Amygdala (tissue), 56 donors: Measurements from ENCODE around the gene RGP1.
A peak's percentile ranks its signal among the peaks of the same experiment; 100 is the strongest.

Source experiments
- DNase-seq, 56 donors: peaks; one replicate each; lab custom pipeline; 2025; lab: John Stamatoyannopoulos, UW

The RGP1 gene, protein sequence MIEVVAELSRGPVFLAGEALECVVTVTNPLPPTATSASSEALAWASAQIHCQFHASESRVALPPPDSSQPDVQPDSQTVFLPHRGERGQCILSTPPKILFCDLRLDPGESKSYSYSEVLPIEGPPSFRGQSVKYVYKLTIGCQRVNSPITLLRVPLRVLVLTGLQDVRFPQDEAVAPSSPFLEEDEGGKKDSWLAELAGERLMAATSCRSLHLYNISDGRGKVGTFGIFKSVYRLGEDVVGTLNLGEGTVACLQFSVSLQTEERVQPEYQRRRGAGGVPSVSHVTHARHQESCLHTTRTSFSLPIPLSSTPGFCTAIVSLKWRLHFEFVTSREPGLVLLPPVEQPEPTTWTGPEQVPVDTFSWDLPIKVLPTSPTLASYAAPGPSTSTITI

DNA sequence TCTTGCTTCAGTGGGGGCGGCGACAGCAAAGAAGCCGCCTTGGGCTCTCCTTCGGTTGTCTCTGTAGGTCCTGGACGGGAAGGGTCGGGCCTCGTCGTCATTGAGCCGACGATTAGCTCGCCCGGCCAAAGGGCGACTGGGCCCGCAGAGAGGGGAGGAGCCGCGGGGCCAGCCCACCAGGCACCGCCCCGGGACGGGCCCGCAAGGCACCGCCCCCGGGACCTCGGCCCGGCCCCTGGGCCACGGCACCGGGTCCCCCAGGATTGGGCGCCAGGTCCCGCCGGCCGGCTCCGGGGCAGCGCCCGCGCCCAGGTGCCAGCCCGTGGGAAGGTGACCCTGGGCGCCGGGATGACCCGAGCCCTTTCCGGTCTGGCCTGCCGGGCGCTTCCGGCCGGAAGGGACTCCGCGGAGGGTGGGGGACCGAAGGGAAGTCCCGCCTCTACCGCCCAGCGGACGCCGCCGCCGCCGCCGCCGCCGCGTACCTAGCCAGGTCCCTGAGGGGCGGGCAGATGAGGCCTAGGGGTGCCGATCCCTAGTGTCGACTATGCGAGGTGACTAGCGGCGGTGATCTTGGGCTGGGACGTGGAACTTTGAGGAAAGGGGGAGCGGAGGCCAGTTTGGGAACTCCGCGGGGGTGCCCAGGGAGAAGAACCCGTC is at the start of gene RGP1, which contains the start of gene GBA2:
RGP1 (plus strand) TSS at position 430 of the 657 bp plus-strand sequence. CDS start 469 bp downstream, outside the sequence.
GBA2 (minus strand) TSS at position 371 of the 657 bp plus-strand sequence. CDS start 524 bp downstream, outside the sequence.
- DNase-seq = peak in 50 of 56 donors; percentile 30 to 86 (median 70)

DNA sequence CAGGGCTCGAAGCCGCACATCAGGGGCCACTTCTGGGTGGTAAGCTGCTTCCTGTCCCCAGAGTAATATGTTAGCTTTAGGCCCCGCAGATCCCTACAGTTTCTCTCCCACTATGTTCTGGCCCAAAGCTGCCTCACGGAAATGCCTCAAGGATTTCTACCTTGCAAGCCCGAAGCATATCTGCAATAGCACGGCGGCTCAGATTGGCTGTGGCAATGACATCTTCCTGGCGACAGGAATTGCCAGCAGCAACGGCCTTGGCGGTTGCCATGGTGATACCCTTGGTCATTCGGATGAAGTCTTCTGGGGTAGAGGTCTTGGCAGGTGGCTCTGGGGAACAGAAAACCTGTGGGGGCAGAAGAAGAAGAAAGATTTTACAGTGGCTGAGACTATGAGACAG is 49.1 kb upstream of the RGP1 start:
- DNase-seq = no peak

DNA sequence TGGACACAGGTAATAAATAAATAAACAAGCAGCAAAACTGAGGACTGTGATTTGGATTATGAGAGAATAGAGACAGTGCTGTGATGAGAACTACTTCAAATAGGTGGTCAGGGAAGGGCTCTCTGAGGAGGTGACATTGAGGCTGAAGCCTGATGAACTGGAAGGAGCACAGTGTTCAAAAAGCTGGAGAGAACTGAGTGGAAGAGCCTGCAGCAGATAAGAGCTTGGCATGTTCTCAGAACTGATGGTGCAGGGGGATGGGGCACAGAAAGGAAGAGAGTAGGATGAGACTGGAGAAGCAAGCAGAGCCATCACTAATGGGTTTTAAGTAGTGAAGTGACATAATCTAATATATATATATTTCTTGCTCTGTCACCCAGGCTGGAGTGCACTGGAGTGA is 48.1 kb upstream of the RGP1 start:
- no peak for DNase-seq

DNA sequence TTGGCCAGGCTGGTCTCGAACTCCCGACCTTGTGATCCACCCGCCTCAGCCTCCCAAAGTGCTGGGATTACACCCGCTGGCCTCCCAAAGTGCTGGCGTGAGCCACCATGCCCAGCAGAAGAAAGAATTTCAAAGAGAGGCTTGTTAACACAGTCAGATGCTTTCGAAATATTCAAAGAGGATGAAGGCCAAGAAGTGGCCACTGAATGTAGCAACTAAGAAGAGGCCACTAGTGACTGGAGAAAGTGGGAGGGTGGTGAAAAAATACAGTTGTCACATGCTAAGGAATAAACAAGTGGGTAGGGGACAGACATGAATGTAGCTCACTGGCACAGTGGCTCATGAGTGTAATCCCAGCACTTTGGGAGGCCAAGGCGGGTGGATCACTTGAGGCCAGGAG is 46.4 kb upstream of the RGP1 start:
- no peak for DNase-seq

DNA sequence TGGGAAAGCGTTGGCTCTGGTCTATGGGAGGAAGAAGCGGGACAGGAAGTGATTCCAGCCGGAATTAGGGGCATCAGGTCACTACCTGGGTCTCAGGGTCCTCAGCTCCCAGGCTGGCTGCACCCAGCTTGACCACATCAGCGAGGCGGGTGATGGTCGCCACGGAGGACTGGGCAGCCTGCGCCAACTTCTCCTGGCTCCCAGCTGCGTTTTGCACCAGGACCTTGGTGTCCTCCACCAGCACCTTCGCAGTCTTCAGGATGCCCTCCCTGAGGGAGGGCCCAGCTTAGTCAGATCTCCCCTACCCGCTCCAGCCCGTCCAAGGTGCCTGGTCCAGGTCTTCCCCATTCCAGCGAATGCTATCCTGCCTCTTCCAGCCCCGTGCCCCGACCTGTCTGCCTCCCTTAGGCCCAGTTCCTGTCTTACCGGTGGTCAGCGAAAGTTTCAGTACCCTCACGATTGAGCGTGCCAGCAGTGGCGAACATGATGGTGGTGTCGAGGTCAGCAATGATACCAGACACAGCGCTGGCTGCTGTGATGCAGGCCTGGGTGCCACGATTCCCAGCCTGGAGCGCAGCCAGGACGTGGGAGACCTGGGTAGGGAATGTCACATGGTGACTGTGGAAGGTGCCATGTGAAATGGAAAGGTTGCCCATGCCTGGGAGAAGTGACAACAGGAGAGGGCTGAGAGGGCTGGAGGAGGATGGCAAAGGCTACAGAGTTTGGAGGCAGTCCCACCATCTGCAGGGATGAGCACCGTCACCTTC is 45.0 kb upstream of the RGP1 start:
- DNase-seq = no peak

DNA sequence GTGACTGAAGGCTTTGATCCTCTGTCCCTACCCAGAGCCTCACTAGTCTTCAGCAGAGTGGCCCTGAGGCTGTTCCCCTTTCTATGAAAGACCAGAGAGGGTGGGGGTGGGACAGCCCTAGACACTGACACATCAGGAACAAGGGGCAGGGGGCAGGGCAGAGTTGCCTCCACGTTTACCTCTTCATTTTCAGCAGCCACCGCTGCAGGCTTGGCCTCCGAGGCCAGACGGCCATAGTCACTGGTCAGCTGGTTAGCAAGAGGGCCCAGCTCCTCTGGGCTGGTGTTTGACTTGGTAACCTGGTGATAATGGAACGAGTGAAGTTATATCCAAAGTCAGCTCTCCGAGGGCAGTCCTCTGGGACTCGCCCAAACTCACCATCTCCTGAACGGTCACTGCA is 43.7 kb upstream of the RGP1 start:
- no peak for DNase-seq

DNA sequence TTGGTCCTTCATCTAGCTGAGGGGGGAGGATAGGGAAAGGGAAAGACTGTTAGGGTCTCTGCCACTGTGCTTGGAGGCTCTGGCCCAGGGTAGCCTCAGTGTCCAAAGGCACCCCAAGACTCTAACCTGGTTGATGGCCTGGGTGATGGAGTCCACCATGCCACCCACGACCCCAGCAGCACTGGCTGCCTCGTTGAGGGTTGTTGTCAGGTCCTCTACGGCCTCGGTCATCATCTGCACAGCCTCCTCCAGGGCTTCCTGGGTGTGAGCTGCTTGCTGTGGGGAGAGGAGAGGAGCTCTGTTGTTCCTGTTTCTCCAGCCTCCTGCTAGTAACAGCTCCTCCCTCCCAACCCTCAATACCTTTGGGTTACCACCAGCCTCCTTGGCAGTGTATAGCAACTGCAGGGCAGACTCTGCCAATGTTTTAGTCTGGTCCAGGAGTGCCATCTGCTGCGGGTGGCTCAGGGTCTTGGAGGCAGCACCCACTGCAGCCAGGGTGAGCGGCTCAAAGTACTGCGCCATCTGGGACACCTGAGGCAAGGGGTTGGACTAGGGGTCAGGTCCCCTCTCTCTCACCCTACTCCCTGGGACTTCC is 43.2 kb upstream of the RGP1 start:
- DNase-seq = no peak

DNA sequence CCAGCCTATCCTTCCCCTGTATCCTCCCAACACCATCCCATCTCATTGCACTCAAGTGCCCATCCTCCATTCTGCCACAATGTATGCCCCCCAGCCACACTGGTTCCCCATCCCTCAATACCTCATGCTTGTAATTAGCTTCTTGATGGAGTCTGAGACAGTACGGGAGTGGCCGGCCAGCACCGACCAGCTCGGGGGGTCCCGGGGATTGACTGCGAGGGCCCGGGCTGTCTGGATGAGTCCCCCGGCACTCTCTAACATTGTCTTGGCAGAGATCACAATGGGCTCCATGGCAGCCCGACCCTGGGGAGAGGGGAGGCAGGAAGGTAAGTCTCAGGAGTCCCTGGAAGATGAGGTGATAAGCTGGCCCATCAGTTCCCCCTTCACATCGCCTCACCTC is 42.1 kb upstream of the RGP1 start:
- DNase-seq = no peak

DNA sequence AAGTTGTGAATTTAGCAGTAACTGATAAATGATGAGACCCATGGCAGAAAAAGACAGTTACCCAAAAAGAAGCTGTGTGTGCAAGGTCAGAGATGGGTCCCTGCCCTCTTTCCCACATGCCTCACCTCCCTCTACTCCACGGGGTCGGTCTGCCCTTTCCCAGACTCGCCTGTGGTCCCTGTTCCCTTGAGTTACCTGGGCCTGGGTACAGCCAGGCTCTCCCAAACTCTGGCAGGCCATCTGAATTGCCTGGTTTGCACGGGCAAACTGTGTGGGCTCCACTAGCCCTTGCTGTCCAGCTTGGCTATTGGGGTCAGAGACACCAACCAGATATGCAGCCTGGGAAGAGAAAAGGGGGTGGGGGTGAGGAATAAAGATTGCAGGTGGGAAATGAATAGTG is 40.9 kb upstream of the RGP1 start:
- no peak for DNase-seq

DNA sequence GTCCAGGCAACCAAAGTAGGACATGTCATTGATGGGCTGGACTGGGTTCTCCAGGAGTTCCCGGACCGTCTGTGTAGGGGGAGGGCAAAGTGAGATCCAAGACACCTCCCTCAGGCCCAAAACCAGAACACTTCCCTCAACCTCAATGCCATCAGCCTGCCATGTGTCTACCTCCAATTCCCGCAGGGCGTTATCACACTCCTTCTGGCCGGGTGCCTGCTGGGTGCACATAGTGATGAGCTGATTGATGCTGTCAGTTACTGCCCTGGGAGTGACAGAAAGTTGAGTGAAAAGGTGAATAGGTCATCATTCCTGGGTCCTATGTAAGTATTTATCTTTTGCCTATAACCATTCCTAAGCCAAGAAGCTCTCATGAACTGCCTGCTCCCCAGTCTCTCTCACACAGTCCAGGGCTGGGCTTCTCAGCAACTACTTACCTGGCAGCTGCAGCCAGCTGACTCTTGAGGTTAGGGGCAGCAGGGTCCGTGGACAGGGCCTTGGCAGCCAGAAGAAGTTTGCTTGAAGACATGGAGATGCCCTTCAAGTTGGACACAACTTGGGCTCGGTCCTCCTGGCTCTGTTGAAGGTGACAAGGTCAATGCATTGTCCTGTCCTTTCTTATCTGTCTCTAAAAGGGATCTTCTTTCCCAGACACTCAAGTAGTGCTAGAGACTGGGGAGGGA is 38.1 kb upstream of the RGP1 start:
- DNase-seq = no peak

DNA sequence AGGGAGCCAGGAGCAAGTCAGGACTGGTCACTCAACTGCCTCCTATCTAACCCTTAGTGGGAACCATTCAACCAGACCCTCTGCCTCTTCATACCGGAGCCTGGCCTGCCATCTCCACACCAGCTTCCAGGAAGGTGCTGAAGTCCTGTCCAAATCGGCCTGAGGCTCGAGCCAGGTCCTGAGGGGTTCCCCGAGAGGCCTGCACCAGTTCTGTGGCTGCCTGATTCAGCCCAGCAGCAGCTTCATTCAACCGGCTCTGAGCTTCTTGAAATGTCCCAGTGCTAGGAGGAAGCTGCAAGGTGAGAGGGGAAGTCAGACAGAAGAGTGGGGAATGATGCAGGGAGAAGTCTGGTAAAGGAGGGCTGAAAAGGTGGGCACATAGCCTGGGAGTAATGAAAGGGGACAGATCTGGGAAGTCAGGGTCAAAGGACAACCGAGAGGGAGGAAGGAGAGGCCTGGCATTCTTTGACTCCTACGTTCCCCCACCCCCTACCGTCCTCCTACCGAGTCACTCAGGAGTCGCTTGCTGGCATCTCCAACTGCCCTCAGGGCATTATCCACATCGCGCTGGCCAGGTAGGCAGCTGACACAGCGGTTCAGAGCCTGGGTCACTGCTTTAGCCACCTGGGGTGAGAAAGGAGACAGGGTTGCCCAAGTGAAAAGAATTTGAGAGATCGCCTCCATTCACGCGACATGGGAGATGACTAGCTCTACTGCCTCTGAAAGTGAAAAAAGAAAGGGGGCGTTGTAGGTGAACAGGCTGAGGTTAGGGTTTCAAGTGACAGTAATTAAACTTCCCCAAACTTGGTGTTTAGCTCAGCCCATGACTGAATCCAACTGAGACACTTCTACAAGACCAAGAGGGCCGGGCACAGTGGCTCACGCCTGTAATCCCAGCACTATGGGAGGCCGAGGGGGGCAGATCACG is 37.3 kb upstream of the RGP1 start:
- no peak for DNase-seq

DNA sequence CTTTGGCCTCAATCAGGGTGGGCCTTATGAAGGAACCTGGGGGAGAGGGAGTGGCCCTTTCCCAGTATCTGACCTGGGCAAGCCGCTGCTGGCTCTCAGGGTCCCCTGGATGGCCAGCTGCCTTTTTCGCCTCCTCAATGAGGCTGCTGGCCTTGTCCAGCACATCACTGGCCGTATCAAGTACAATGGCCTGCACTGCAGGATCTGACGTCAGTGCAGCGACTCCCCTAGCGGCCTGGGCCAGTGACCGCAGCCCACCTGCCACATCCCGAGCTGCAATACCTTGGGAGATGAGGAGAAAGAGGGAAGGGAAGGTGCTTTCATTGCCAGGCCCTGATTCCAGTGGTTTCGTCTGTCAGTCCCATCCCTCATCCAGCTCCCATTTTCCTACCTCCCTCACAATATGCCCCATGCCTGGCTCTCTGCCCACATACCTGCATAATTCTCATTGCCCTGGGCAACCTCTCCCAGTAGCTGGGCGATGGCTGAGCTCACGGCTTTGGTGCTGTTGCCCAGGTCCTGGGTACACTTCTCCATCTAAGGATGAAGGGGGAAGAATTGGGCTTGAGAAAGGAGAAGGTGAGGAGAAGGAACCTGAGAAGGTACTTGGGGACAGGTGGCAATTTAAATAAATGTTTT is 36.2 kb upstream of the RGP1 start:
- DNase-seq = no peak

DNA sequence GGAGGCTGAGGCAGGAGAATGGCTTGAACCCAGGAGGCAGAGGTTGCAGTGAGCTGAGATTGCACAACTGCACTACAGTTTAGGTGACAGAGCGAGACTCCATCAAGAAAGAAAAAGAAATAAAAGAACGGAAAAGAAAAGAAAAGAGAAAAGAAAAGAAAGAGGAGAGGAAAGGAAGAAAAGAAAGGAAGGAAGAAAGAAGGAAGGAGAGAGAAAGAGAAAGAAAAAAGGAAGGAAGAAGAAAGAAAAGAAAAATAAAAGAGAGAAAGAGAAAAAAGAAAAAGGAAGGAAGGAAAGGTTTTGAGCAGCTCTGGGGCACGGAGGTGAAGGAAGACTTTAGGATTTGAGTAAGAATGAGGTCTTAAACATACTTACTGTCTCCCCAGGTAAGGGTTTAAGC is 35.5 kb upstream of the RGP1 start:
- no peak for DNase-seq

DNA sequence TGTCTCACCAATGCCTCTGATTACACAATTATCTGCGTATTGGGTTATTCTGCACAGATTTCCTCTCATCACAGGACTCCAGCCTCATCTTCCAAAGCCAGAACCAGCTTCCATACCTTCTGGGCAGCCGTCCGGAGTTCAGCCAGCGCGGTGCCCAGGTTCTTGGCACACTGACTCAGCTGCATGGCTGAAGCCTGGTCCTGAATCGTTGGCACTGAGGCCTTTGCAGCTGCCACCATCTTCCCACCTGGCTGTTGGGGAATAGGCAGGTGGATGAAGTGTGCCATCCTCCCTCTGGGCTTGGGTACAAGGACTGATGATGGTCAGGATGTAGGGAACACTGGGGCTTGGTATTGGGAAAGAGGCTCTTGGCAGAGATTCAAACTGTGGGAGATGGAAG is 35.0 kb upstream of the RGP1 start:
- DNase-seq = no peak

DNA sequence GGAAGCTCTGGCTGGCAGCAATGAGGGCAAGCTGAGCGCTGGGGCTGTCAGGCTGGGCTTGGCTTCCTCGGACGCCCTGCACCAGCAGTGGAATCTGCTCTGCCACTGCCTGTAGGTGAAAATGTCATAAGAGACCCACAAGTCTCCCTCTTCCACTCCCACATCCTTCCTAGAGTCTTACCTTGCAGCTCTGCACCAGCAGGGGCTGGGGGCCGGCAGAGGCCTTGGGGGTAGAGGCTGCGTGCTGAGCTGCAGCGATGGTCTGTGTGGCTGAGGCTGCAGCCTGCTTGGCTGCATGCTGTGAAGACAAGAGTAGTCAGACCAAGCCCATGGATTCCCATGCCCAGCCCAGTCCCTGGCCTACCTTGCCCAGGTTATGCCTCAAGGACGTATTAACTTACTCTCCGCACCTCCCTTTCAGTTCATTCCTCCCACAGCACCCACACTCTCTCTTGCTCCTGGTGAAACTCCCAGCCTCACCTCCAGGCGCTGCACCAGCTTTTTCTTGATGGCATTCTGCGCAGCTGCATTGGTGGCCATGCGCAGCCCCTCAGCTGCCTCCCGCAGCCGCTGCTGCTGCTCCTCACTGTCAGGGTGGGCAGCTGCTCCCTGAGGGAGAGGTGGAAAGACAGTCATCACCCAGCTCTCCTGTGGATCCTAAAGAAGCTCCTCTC is 34.4 kb upstream of the RGP1 start:
- DNase-seq = no peak

DNA sequence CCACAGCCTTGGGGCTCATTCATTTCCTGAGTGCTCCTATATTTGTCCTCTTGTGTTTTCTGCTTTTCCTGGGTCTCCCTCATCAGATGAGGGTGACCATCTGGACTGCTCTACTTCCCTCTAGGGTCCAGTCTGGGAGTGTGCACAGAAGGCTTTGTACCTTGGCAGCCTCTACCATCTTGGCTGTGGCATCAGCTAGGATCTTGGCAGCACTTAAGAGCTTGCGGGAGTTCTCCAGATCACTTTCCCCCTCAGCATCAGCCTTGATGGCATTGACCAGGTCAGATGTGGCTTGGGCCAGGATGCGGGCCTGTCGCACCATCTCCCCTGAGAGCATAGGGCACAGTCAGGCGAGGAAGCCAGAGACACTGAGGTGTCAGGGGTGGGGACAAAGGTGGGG is 32.9 kb upstream of the RGP1 start:
- DNase-seq = peak in 2 of 56 donors; percentile 13 to 14

DNA sequence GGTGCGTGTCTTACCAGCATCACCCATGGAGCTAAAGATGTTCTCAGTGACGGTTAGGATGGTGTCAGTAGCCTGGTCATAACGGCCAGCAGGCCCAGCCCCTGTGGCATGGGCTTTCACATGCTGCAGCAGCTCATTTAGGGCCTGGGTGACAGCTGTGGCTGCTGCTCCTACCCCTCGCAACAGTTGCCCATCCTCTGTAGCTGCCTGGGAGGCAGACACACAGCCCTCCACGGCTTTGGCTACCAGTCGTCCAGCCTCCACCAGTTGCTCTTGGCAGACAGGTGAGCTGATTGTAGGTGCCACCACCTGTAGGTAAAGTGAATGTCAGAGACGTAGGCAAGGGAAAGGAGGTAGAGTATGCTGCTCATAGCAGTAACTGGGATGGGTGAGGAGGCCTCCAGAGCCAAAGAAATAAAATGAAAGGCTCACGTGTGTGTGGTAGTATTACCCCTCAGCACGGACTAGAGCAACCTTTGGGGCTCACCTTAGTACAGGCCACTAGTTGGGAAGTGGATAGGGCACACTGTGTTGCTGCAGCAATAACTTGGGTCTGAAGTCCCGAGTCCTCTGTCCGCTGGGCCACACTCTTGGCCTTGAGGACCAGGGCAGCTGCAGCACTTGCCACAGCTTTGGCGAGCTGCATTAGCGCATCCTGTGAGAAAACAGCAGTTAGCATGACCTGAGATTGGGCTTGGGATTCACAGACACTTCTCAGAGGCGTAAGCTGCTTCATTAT is 31.8 kb upstream of the RGP1 start:
- DNase-seq = no peak
